Activated CD4-positive, CD25-positive, alpha-beta regulatory T cell treated with anti-CD3 and anti-CD28 coated beads, Interleukin-2, amount 50 U/mL, for 16 hours (primary cell): ENCODE data around the gene PREX1.

ENCODE experiments used
- DNase-seq: peaks from one replicate; pipeline ENCODE4 v3.0.0-alpha.2; 2020; ENCODE audit warnings: low read depth, low spot score

PREX1 gene

GRCh38 chr20:48683467-48684175 is 144.2 kb downstream of the PREX1 start:
- DNase-seq, result no peak

GRCh38 chr20:48682529-48683363 is 145.1 kb downstream of the PREX1 start:
- no peak for DNase-seq

- no peak for DNase-seq
Observed at GRCh38 chr20:48681873-48682426, 145.8 kb downstream of the PREX1 start.

GRCh38 chr20:48681201-48681872 is 146.5 kb downstream of the PREX1 start:
- DNase-seq, result no peak

DNA sequence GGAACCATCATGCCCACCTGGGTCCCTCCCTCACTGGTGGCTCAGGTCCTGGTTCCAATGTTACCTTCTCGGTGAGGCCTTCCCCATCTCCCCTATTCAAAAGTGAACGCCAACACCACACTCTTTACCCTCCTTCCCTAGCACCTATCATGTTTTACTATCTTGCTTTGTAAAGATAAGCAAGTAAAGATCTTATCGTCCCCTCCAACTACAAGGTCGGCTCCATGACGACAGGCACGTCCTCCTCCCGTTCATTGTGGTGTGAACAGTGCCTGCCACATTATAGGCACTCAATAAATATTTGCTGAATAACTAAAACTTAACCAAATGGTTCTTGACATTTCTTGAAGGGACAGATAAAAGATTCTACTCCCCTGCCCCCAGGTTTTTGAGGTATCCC is 147.1 kb downstream of the PREX1 start:
- no peak for DNase-seq

DNA sequence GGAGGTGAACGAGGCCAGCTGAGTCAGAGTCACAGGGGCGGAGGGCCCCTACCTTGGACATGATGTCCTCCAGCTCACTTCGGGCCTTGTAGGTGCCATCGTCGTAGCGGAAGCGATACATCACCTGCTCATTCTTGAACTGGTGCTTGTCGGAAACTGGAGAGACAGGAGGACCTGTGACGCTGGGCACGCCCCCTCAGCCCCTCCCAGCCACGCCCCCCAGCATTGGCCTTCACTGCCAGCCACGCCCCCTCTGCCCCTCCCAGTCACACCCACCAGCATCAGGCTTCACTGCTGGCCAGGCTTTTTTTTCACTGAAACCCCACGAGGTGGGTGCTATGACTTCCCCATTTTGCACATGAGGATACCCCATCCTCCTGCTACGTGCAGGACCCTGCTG is 148.2 kb downstream of the PREX1 start:
- DNase-seq, result no peak

GRCh38 chr20:48679011-48679410 is 148.8 kb downstream of the PREX1 start:
- no peak for DNase-seq

DNA sequence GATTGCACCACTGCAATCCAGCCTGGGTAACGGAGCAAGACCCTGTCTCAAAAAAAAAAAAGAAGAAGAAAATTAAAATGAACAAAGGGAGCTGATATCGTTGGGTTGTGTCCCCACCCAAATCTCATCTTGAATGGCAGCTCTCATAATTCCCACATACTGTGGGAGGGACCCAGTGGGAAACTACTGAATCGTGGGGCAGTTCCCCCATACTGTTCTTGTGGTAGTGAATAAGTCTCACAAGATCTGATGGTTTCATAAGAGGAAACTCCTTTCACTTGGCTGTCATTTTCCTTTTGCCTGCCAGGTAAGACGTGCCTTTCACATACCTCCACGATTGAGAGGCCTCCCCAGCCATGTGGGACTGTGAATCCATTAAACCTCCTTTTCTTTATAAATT is 149.4 kb downstream of the PREX1 start:
- DNase-seq, result no peak

- no peak for DNase-seq
Observed at GRCh38 chr20:48676795-48677460, 150.9 kb downstream of the PREX1 start.

GRCh38 chr20:48676125-48676524 is 151.7 kb downstream of the PREX1 start:
- no peak for DNase-seq

DNA sequence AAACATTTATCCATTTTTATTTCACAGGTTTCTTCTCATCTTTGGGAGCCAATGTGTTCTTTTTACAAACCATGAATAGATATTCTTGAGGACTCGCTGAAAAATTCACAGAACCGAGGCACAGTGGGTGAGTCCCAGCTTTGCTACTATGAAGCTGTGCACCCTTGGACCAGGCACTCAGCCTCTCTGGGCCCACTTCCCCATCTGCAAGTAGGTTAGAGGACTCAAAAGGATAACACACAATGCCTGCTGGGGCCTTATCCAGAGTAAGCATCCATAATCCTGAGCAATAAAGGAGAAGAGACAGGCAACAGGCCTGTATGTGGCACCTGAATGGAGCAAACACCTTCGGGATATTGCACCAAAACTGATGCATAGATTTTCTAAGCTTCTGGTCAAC is 153.3 kb downstream of the PREX1 start:
- DNase-seq, result no peak

DNA sequence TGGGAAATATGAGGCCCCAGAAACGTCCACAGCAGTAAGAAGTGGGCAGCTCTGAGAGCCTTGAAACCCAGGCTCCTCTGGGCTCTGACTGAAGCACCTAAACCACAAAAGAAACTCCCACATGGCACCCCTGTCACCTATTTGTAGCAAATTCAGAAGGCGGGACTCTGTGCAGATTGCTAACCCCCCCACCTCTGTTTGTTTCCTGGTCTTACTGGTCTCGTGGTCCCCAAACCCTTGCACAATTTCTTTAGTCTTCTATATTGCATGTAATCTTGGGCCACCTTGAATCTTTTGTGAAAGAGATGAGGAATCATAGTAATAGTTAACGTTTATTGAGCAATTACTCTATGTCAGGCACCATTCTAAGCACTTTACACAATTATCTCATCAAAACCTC is 154.3 kb downstream of the PREX1 start:
- DNase-seq, result no peak

- no peak for DNase-seq
Observed at GRCh38 chr20:48672324-48672723, 155.5 kb downstream of the PREX1 start.

DNA sequence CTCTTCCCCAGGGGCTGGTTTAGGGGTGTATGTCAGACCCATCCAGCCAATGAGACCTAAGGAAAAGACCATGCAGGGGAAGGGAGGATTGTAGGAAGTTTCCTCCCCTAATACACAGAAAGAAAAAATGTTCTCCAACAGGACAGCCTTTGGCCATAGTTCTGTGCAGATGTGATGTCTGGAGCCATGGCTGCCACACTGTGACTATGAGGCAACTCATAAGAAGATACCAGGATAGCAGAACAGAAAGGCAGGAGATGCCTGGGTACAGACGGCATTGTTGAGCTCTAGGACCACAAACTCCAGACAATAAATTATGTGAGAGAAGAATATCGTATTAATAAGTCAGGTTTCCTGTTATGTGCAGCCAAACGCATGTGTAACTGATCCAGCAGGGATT is 156.7 kb downstream of the PREX1 start:
- no peak for DNase-seq

GRCh38 chr20:48669946-48670605 is 157.7 kb downstream of the PREX1 start:
- no peak for DNase-seq

DNA sequence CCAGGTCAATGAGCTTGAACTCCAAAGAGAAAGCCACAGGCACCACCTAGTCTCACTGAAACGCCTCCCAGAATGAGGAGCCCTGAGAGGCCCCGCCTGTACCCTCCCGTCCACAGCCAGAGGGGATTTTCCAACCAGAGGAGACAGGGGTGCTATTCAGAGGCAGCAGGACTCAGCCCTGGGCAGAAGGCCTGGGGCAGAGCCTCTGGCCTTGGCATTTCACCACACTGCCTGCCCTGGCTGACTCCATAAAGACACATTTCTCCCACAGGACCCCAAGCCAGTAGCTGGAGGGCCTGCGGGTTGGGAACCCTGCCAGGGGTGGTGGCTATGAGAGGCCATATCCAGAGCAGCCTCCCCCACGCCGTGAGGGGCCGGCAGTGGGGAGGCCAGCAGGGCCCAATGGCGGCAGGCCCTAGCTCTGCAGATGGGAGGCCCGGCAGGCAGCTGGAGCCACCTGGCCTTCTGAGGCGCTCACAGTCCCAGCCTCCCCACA is 159.3 kb downstream of the PREX1 start:
- DNase-seq, result no peak

DNA sequence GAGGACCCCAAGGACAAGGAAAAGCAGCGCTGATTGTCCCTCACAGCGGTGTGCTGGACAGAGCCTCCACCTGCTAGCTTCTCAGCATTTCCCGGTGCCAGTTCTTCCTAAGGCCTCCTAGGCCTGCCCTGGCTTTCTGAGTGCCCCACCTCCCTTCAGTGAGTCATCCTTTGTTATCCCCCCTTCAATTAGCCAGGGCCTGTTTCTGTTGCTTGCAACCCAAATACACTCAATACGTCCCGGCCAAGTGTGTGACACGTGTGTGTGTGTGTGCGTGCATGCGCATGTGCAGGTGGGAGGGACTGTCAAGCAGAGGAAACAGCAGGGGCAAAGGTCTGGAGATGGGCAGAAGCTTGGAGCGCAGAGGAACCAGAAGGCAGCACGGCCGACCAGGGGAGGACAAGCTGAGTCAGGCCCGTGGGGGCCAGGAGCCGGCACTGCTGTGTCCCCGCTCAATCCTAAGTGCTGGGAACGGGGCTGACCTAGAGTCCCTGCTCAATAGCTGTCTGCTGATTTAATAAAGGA is 159.8 kb downstream of the PREX1 start:
- DNase-seq, result no peak

GRCh38 chr20:48667481-48667880 is 160.3 kb downstream of the PREX1 start:
- no peak for DNase-seq

DNA sequence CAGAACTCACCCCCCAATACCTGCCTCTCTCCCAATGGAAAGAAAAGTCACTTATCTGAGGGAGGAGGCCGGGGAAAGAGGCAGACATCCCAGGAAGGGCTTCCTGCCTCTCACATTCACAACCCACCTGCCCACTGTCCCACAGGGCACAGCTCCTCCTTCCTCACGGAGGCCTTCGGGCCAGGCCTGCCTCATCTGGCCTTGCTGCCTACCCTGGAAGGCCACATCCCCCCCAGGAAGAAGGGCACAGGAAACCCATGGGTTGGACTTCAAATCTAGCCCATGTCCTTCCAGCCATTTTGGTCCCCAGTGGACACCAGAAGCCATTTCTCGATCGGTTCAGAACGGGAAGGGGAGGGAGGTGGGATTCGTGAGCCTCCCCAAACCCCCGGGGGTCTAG is 162.0 kb downstream of the PREX1 start:
- DNase-seq, result no peak

GRCh38 chr20:48662711-48663110 is 165.1 kb downstream of the PREX1 start:
- DNase-seq, result no peak
